GM19372 (cell line): ENCODE data around the gene OSBPL10.
"Not testable (repeated sequence)": the region's sequence is repeated elsewhere in the genome, so short reads cannot be mapped to it uniquely, and the experiment has no call there.

Experiments used
- ATAC-seq: cut with Tn5 transposase; IDR thresholded peaks from one replicate; pipeline ENCODE4 v1.9.1; 2021; ENCODE audit warnings: mild to moderate bottlenecking, low read depth, moderate library complexity; ENCODE audit not compliant: unreplicated experiment

The OSBPL10 gene

GRCh38 chr3:31785734-31786133, 195.3 kb downstream of the OSBPL10 start:
- no peak for ATAC-seq

DNA sequence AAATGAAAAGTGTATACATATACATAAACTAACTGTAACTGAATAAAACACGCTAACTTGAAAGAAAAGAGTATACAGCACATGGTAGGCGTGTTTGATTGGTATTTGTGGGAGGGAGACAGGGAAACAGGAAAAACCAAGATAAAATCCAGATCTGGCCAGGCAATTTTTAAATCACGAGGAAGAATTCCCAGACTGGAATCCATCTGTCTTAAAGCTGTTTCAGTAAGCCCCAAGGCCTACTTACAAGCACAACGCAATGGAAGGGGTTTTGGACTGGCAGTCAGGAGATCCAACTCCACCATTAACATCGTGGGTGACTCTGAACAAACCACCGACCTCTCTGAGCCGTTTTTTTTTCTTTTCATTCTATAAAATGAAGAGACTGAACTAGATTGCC, 195.8 kb downstream of the OSBPL10 start:
- ATAC-seq: no peak

GRCh38 chr3:31783851-31784250, 197.2 kb downstream of the OSBPL10 start:
- not testable (repeated sequence) for ATAC-seq

GRCh38 chr3:31782306-31782705, 198.8 kb downstream of the OSBPL10 start:
- ATAC-seq: not testable (repeated sequence)

GRCh38 chr3:31779514-31779913, 201.5 kb downstream of the OSBPL10 start:
- no peak for ATAC-seq

DNA sequence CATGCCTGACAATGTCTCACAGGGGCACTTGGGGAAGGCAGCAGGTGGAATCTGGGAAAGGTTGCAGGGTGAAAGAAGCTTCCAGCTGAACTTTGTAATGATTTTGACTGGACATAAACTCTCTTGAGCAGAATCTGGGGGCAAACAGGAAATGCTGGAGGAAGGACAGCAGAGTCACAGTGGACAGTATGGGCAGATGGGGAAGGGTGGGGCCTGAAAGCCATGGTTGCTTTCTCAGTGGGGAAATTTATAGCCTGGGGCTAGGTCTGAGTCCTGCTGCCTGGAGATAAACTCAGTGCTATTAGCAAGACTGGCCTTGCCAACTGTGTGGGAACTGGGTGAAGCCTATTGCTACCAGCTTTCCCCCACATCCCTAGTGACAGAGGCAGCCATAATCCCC, 203.2 kb downstream of the OSBPL10 start:
- no peak for ATAC-seq

DNA sequence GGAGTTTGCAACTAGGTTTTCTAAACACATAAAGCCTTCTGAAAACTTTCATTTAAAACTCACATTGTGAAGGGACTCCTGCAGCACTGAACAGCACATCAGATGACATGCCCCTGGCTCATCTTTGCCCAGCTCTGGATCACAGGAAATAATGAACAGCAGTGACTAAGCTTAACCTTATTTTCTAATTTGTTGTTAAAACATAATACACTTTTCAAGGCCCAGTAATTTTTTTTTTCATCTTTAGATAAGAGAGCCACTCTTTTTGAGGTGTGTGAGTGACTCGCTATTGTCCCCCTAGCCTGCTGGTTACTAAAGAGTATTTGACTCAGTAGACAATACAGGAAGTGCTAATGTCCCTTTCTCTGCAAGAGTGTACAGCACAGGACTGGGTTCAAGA, 204.0 kb downstream of the OSBPL10 start:
- no peak for ATAC-seq

GRCh38 chr3:31776016-31776415, 205.0 kb downstream of the OSBPL10 start:
- no peak for ATAC-seq

- ATAC-seq: no peak
Measured at GRCh38 chr3:31775383-31775782, 205.7 kb downstream of the OSBPL10 start.

- no peak for ATAC-seq
Measured at GRCh38 chr3:31772758-31773473, 208.1 kb downstream of the OSBPL10 start.

DNA sequence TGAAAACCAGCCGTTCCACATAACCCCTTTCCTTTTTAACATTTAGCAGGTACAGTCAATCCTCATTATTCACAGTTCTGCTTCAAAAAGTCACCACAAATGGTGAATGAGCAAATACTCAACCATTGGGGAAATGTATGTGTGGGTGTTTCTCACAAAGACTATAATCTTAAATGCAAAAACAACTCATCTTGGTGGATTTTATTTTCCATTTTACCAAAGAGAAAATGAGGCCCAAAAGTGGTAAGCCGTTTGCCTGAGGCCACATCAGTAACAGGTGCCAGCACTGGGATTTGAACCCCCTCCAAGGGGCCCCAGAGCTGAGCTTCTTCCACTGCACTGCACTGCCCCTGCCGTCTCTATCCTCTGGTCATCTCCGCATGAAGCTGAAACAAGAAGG, 208.8 kb downstream of the OSBPL10 start:
- ATAC-seq: no peak

- no peak for ATAC-seq
Measured at GRCh38 chr3:31770822-31771326, 210.2 kb downstream of the OSBPL10 start.

DNA sequence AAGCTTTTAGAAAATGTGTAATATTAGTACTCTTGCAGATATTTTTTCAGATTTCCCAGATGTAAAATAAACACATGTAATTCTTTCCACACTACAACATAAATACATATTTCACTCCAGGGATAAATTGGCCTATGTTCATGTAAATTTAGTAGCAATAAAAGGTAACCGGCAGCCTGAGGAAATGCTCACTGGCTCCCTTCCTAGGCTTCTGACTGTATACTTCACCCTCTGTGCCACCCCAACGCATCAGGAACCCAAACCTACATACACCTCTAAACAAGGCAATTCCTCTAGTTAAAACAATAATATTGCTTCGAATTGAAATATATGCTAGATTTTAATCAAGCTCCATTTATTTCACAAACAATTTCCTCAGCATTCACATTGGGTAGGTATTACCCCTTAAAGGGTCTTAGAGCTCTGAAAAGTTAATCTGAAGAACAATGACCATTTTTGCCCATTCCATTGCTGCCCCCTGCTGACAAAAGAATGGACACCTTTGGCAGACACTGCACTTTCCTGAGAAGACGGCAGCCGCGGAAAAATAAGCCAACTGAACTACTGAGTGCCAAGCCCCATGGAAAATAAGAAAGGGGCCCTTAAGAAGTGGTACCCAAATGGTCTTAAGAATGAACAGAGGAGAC, 212.5 kb downstream of the OSBPL10 start:
- ATAC-seq: no peak

- ATAC-seq: no peak
Measured at GRCh38 chr3:31767920-31768319, 213.1 kb downstream of the OSBPL10 start.

DNA sequence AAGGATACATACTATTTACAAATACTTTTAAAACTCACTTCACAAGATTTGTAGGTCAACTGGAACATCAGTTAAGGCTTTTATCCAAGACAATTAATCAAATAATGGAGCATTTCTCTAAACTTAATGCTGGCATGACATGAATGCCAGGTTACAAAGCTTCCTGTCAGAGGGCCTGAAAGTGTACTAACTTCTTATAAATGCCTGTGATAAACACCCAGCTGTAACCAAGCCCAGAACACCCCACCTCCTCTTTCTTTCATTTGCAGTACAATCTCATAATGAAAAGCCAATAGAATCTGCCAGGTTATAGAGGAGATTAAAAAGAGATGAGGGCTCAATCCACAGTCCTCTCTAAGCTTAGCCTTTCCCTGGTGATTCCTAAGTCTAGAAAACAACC, 214.4 kb downstream of the OSBPL10 start:
- no peak for ATAC-seq

DNA sequence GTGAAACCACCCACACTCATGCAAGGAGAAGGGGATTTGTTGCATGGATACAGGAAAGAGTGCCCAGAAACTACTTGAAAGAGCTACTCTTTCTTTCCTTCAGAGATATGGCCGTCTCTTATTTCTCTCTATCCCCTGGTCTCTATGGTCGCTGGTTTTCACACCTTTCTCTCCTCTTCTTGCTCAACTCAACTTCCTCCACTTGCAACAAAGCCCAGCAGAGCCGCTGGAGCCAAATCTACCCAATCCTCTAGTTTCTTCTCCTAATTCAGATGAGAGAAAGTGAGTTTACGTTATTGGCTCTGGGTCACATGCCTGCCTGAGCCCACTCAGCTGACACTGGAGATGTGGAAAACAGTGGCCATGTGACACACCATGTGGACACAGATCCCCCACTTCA, 215.2 kb downstream of the OSBPL10 start:
- no peak for ATAC-seq

- ATAC-seq: no peak
Measured at GRCh38 chr3:31763731-31764130, 217.3 kb downstream of the OSBPL10 start.

GRCh38 chr3:31762888-31763351, 218.1 kb downstream of the OSBPL10 start:
- no peak for ATAC-seq

DNA sequence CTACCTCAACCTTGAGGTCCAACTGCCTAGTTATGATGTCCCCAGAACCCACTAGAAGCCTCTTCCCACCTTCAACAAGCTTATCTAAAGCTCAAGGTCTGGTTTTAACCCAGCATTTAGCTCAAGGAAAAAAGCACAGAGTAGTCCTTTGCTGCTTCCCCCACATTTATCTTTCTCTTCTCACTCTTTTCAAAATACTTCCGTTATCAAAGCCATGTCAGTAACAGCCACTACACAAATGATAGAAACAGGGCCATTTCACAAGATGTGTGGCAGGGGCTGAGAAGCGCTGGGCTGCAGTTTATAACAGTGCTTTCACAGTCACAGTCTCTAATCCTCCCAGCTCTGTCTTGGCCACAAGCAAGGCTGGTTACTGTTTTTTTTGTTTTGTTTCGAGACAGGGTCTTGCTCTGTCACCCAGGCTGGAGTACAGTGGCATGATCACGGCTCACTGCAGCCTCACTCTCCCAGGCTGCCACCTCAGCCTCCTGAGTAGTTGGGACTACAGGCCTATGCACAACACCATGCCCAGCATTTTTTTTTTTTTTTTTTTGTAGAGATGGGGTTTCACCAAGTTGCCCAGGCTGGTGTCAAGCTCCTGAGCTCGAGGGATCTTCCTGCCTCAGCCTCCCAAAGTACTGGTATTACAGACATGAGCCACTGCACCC, 218.8 kb downstream of the OSBPL10 start:
- ATAC-seq: no peak

GRCh38 chr3:31760654-31761053, 220.4 kb downstream of the OSBPL10 start:
- no peak for ATAC-seq

DNA sequence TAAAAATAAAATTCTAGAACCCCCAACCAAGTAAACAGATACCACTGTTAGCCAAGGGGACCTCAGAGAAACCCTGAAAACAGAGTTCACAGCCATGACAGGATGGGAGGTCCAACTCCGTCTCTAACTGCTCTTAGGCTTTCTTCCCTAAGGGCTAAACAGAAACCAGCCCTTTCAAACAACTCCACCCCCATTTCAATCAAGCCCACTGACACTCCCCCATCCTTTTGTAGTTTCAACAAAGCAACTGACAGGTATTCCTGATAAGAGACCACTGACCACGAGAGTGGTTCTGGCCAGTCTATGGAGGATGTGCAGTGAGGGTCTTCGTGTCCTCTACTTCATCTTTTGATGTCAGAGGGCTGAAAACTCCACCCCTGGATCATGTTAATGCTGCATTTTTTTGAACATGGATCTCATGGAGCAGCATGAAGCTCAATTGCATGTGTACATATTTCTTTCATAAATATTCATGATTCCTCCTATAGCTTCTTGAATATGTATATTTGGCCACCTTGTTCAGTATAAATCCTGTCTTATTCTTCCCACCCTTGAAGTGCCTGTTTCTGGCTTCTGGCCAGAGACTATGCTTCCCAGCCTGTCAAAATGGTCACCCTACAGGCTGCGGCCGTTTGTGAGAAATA, 222.6 kb downstream of the OSBPL10 start:
- ATAC-seq: no peak
